IgD-negative memory B cell (primary cell): ENCODE data around the gene SLC25A25. TPM values are rescaled to one million over a fixed set of nuclear protein-coding genes. Genes with fewer than 3 reads are reported as not detected.
"Not testable (repeated sequence)": the region's sequence is repeated elsewhere in the genome, so short reads cannot be mapped to it uniquely, and the experiment has no call there.

Source experiments
- H3K27ac Mint-ChIP-seq, 3 donors: one replicate each; pipeline ENCODE4 v1.8.0; 2020 to 2022; ENCODE audit warnings: mild to moderate bottlenecking in 3 of 3, mixed read lengths in 3 of 3, moderate library complexity in 1 of 3
- H3K27me3 Mint-ChIP-seq: one replicate; pipeline ENCODE4 v1.8.0; 2021; ENCODE audit warnings: mixed read lengths
- H3K36me3 Mint-ChIP-seq: one replicate; pipeline ENCODE4 v1.8.0; 2020; ENCODE audit warnings: mild to moderate bottlenecking, mixed read lengths
- H3K4me1 Mint-ChIP-seq, 3 donors: one replicate each; pipeline ENCODE4 v1.8.0; 2020 to 2022; ENCODE audit warnings: mixed read lengths in 3 of 3, mild to moderate bottlenecking in 1 of 3
- H3K4me3 Mint-ChIP-seq, 4 donors: one replicate each; pipeline ENCODE4 v1.8.0; 2020 to 2022; ENCODE audit warnings: mild to moderate bottlenecking in 4 of 4, mixed read lengths in 4 of 4, moderate library complexity in 3 of 4
- H3K9me3 Mint-ChIP-seq, 3 donors: one replicate each; pipeline ENCODE4 v1.8.0; 2020 to 2021; ENCODE audit warnings: mixed read lengths in 3 of 3, mild to moderate bottlenecking in 1 of 3
- polyA plus RNA-seq: library from polyadenylated mRNA; unstranded; fragments of 300-500 nt; fragmentation: Illumina TruSeq; gene quantifications from one replicate; pipeline ENCODE4 v1.2.3, GENCODE V29; 2021

The SLC25A25 gene
- polyA plus RNA-seq, 1 donor from 2014 or later = 7.4 TPM

DNA sequence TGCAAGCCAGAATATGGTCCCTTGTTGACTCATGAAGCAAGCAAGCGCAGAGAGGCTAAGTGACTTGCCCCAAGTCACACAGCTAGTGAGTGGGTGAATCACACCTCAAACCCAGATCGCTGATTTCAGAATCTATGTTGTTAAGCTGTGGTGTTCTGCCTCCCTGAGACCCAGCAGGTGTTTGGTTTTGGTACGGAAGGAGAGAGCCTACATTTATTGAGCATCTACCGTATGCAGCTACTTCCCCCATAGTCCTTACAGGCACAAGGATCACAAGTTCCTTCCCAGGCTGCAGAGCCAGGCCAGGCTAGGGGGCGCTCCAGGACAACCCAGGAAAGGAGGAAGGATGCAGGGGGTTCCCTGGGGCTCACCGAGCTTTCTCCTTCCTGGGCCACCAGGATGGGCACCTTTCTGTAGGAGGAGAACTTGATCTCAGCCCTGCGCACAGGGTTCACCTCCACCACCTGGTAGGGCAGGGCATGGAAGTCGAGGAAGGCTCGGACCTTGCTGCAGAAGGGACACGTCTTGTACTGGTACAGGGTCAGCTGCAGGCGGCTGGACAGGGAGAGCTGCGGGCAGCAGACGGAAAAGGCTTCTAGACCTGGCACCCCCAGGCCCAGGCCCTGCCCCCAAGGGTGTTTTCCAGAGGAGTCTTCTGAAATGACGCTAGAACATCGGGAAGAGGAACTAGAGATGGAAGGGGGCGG is 57.0 kb downstream of the SLC25A25 start:
- Mint-ChIP-seq H3K27ac (peak overlapping the region in 2 of 3 donors; percentile 63 to 100), H3K4me3 (peak overlapping the region; percentile 81 to 93 (median 87)), H3K27me3 (no peaks in the 10 kb centered on the region), H3K4me1 (peaks cover 23 to 30% (median 24%) of the 10 kb centered on the region in 3 donors), H3K36me3 (no peaks in the 10 kb centered on the region), H3K9me3 (no peaks in the 10 kb centered on the region)

DNA sequence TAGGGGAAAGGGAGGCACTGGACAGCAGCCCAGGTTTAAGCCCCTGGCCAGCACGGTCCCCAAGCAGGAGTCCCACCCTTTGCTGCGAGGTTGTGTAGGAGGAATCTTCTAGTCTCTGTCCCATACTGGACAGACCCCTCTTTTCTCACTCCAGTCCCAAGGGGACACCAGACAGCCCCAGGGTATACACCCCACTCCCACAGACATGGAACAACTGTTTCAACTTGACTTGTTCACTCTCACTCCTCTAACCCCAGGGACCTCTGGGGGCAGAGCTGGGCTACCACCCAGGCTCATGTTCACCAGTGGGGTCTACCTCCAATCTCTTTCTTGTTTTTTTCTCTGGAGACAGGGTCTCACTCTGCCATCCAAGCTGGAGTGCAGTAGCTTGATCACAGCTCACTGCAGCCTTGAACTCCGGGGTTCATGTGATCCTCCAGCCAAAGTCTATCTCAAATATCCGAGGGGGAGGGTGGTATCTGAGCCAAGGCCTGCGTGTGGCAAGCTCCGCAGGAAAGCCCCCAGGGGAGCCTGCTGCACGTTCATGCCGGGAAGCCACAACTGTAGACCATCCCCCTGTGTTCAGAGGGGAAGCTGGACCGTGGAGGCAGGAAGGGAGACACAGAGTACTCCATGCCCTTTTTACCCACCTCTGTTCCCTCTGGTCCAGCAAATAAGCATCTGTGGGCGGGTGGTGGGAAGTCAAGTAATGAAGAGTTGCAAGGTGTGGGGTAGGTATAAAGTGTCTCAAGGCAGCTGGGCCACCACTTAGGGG is 57.7 kb downstream of the SLC25A25 start:
- Mint-ChIP-seq H3K9me3 (no peaks in the 10 kb centered on the region), H3K36me3 (no peaks in the 10 kb centered on the region), H3K4me3 (peak overlapping the region; percentile 83 to 93 (median 92)), H3K27me3 (no peaks in the 10 kb centered on the region), H3K27ac (peak overlapping the region; percentile 85 to 100 (median 86)), H3K4me1 (peaks cover 23 to 30% (median 24%) of the 10 kb centered on the region in 3 donors)

DNA sequence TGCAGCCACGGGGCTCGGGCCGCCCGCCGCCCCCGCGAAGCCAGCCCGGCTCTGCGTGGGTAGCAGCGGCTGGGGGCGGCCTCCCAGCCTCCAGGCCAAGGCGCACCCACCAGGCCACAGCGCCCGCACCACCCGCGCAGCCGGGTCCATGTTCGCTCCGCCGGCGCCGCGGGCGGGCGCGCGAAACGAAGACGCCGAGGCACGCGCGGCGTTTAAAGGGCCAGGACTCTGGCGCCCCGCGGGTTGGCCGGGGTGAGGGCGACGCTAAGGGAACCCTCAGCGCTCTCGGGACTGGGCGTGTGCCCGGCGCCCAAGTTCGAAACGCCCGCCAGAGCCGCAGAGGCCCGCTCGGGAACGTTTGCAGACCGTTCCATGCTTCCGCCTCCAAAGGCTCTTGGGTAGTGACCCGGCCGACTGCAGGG is 59.5 kb downstream of the SLC25A25 start, which contains the start of gene PTGES2:
TSS of gene PTGES2 (minus strand) at position 162 of the 422 bp plus-strand sequence. CDS start at position 150, 12 bp downstream.
- H3K4me1 Mint-ChIP-seq = peaks cover 23 to 30% (median 24%) of the 10 kb centered on the region in 3 donors
- peak within 1 kb of the TSS; percentile 100 for H3K27ac Mint-ChIP-seq
- peak within 1 kb of the TSS; percentile 98 to 100 (median 99) for H3K4me3 Mint-ChIP-seq
- H3K36me3 Mint-ChIP-seq = no peaks in the 10 kb centered on the region
- H3K9me3 Mint-ChIP-seq = no peaks in the 10 kb centered on the region
- H3K27me3 Mint-ChIP-seq = peaks cover 2% of the 10 kb centered on the region

DNA sequence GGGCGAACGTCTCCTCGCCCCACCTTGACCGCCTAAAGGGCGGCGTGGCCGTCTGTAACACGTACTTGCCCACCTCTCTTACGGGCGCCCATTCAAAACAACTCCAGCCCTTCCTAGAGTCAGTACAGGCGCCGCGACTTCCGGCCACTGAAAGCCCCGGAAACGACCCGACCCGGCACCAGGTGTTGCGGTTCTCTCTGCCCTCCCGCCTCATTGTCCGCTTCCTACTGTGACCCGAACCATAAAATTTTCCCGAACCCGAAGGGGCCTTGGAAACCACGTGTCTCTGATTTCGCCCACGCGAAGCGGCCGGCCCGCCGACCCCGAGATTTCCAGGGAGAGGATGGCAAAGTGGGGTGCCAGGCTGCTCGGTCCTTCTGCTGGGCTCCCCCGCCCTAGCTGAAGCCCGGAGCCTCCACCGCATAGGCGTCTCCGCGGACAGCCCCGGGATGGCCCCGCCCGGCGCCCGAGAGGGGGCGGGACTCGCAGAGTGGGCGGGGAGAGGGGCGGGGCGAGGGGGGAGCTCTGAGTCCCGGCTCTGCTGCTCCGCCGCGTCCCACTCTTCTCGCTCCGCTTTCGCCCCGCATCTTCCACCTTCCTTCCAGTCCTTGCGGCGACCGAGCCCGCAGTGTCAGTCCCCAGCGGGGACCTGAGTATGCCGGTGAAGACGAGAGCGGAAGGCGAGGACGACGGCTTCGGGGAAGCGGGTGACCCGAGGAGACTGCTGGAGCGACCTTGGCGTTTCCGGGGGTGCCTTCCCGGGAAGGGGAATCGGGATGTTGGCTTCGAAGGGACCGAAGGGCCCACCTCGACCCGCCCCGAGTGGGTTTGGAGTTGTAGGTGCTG is 60.2 kb downstream of the SLC25A25 start:
- Mint-ChIP-seq H3K27ac (peak overlapping the region; percentile 100), H3K36me3 (no peaks in the 10 kb centered on the region), H3K4me1 (peaks cover 23 to 32% (median 24%) of the 10 kb centered on the region in 3 donors), H3K9me3 (no peaks in the 10 kb centered on the region), H3K4me3 (peak overlapping the region; percentile 98 to 100 (median 99)), H3K27me3 (peaks cover 4% of the 10 kb centered on the region)

DNA sequence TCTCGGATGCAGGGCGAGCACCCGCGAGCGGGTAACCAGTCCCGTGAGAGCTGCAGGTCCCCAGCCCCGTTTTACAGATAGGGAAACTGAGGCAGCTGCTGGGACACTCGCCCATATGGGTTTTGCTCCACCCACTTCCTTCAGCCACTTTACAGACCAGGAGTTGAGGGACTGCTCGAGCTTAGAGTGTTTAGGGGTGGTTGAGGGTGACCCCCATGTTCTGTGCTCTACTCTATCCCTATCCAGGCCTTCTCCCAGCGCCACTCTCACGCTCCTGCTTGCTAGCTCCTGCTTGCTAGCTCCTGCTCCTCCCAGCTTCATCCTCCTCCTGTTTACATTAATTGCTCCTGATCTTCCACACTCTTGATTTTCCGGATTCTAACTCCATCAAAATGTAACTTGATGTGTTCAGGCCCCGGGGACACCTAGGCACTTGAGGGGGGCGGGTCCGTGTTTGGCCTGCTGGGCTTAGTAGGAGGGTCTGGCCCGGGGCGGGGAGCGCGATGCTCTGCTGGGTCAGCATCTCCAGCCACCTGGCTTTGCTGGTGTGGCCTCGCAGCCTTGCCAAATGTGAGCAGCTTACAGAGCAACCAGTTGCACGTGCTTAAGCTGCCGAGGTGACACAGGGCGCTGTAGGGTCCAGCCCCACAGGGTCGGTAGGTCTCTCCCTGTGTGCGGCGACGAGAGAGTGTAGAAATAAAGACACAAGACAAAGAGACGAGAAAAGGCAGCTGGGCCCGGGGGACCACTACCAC is 61.0 kb downstream of the SLC25A25 start:
- no peaks in the 10 kb centered on the region for H3K36me3 Mint-ChIP-seq
- peak overlapping the region; percentile 100 for H3K27ac Mint-ChIP-seq
- H3K9me3 Mint-ChIP-seq = no peaks in the 10 kb centered on the region
- H3K4me1 Mint-ChIP-seq = peaks cover 22 to 34% (median 23%) of the 10 kb centered on the region in 3 donors
- H3K4me3 Mint-ChIP-seq = peak overlapping the region; percentile 98 to 100 (median 99)
- H3K27me3 Mint-ChIP-seq = peaks cover 4% of the 10 kb centered on the region

DNA sequence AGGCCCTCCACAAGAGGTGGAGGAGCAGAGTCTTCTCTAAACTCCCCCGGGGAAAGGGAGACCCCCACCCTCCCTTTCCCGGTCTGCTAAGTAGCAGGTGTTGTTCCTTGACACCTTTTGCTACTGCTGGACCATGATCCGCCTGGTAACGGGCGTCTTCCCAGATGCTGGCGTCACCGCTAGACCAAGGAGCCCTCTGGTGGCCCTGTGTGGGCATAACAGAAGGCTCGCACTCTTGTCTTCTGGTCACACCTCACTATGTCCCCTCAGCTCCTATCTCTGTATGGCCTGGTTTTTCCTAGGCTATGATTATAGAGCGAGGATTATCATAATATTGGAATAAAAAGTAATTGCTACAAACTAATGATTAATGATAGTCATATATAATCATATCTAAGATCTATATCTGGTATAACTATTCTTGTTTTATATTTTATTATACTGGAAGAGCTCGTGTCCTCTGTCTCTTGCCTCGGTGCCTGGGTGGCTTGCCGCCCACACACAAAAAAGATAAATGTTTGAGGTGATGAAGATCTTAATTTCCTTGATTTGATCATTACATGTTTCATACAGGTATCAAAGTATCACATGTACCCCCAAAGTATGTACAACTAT is 62.1 kb downstream of the SLC25A25 start:
- H3K36me3 Mint-ChIP-seq, H3K27me3 Mint-ChIP-seq, H3K9me3 Mint-ChIP-seq: not testable (repeated sequence)
- Mint-ChIP-seq H3K4me3 (peak overlapping the region; percentile 79 to 100 (median 94)), H3K27ac (peak overlapping the region in 2 of 3 donors; percentile 50 to 100), H3K4me1 (peaks cover 18 to 29% (median 20%) of the 10 kb centered on the region in 3 donors)

DNA sequence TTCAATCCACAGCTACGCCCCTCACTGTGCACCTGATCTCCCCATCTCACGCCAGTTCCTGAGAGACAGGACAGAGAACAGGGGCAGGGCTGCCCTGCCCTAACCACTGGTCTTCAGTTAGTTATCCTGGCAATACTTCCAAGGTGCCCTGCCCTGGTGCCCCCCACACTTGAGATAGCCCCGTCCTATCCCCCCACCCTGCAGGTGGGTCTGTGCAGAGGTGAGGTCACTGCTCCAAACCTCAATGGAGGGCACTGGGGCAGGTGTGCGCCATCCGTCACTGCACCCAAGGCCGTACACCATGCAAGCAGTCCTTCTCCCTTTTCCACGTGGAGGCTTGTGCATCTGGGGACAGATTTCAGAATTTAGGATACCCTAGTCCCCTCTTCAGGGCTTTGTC is 62.6 kb downstream of the SLC25A25 start:
- not testable (repeated sequence) for H3K27ac Mint-ChIP-seq, H3K36me3 Mint-ChIP-seq, H3K9me3 Mint-ChIP-seq, H3K27me3 Mint-ChIP-seq
- H3K4me1 Mint-ChIP-seq = peaks cover 13 to 26% (median 15%) of the 10 kb centered on the region in 3 donors
- peak overlapping the region in 1 of 4 donors; percentile 17 for H3K4me3 Mint-ChIP-seq

DNA sequence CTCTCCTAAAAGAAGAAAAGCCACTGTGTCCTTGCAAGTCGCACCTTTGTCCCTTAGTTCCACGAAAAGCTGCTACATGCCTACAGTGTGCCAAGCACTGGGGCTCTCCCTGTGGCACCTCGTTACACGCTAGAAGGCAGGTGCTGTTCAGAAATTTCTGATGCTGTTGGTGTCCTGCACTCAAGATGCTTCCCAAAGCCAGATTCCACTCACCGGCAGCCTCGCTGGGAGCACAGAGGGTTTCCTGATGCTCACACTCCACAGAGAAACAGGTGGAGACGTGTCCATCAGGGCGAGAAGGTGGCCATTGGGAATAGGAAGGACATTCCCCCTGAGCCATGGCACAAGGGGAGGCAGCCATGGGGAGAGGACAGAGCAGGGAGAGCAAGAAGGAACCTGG is 63.3 kb downstream of the SLC25A25 start:
- not testable (repeated sequence) for H3K36me3 Mint-ChIP-seq, H3K27ac Mint-ChIP-seq, H3K9me3 Mint-ChIP-seq, H3K27me3 Mint-ChIP-seq
- Mint-ChIP-seq H3K4me3 (peak overlapping the region in 1 of 4 donors; percentile 17), H3K4me1 (peaks cover 6 to 19% (median 8%) of the 10 kb centered on the region in 3 donors)

DNA sequence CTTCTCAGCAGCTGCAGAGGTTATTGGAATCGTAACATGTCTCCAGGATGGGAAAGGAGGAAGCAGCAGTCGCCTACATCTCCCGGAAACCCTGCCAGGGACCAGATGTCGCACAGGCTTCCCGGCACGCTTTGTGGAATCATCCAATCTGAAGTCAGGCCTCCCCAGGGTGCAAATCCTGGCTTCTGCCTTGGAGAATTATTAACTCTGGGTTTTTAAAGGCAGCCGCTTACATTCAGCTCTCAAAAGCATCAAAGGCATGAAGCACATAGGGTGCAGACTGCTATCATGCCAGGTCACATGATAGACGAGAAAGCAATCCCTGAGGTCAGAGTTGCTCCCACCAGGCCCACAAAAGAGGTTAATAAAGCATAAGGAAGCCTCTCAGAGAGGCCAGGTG is 64.1 kb downstream of the SLC25A25 start:
- peaks cover 5 to 18% (median 7%) of the 10 kb centered on the region in 3 donors for H3K4me1 Mint-ChIP-seq
- not testable (repeated sequence) for H3K9me3 Mint-ChIP-seq, H3K27me3 Mint-ChIP-seq, H3K36me3 Mint-ChIP-seq
- peak overlapping the region in 1 of 4 donors; percentile 74 for H3K4me3 Mint-ChIP-seq
- peak overlapping the region in 1 of 3 donors; percentile 39 for H3K27ac Mint-ChIP-seq

DNA sequence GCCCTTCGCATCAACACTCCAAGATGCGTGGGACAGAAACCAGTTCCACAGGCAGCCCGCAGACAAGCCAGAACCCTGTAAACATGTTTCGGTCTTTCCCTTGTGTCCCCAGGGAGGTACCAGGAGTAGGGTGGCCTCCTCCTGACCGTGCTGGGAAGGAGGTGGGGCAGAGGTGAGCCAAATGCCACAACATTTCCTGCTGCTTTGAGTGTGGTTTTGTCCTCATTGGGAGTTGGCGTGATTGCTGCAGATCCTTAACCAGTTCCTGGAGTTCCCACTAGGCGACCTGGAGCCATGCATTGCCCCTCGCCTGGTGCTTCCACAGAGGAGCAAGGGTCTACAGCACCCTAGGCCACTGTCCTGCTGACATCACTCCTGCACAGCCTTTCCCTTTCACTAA is 67.5 kb downstream of the SLC25A25 start:
- peak overlapping the region in 1 of 3 donors; percentile 81 for H3K27ac Mint-ChIP-seq
- not testable (repeated sequence) for H3K27me3 Mint-ChIP-seq, H3K9me3 Mint-ChIP-seq, H3K4me3 Mint-ChIP-seq, H3K36me3 Mint-ChIP-seq, H3K4me1 Mint-ChIP-seq

DNA sequence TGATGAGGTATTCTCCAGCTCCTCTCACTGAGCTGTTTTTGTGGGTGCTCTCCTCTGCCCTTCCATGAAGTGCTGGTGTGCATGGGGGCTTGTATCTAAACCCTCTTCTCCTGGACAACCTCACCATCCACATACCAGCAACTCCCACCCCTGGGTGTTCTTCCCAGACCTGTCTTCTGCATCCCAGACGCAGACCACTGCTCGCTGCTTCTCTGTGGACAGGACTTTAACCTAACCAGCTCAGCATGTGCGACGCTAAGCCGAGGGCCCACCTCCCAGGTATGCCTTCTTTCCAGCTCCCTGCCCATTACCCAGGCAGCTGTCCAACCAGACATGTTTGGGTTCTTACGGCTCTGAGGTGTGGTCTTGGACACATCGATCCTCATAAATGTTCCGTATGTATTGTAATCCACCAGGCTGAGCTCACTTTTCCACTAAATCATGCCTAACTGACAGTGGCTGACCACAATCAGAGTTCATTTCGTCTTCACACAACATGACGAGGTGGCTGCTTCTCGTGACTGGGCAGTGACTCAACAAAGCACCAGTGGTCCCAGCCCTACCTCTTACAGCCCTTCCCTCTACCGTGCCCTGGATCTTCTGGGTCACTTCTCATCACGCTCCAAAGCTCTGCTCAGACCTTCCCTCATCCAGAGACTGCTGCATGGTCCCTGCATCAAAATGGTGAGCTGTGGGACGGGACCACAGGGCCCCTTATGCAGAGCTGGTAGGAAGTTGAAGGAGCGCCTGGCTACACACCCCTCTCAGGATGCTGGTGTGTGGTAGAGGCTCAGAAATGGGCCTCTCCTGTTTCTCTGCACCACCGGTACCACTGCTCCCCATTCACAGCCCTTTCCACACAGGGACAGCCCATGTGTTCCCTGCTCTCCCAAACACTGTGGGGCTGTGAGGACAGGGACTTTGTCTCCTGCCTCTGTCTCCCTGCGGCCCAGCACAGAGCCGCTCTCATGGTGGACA is 69.1 kb downstream of the SLC25A25 start:
- H3K9me3 Mint-ChIP-seq = no peaks in the 10 kb centered on the region
- peaks cover 10% of the 10 kb centered on the region for H3K27me3 Mint-ChIP-seq
- H3K4me1 Mint-ChIP-seq = peaks cover 0 to 5% (median 2%) of the 10 kb centered on the region in 3 donors
- H3K27ac Mint-ChIP-seq = no peak overlapping the region
- H3K4me3 Mint-ChIP-seq = no peak overlapping the region
- peaks cover 1% of the 10 kb centered on the region for H3K36me3 Mint-ChIP-seq

DNA sequence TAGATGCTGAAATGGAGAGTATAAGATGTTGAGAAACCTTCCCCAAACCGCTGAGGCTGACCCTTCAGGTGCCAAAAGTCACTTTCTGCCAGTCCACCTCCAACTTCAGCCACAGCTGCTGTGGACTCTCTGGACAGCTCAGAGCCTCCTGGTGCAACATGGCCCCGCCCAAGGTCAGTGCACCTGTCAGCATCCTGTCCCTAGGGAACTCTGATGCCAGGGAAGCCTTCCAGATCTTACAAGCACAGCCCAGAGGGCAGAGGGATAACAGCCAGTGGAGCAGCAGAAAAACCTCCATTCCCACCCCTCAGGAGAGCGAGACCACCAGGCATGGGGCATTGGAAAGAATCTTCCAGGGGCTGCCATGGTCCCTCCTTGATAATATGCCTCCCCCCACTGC is 70.0 kb downstream of the SLC25A25 start:
- H3K36me3 Mint-ChIP-seq = peaks cover 1% of the 10 kb centered on the region
- peaks cover 0 to 4% (median 2%) of the 10 kb centered on the region in 3 donors for H3K4me1 Mint-ChIP-seq
- peaks cover 6% of the 10 kb centered on the region for H3K27me3 Mint-ChIP-seq
- no peak overlapping the region for H3K27ac Mint-ChIP-seq
- no peaks in the 10 kb centered on the region for H3K9me3 Mint-ChIP-seq
- H3K4me3 Mint-ChIP-seq = no peak overlapping the region

DNA sequence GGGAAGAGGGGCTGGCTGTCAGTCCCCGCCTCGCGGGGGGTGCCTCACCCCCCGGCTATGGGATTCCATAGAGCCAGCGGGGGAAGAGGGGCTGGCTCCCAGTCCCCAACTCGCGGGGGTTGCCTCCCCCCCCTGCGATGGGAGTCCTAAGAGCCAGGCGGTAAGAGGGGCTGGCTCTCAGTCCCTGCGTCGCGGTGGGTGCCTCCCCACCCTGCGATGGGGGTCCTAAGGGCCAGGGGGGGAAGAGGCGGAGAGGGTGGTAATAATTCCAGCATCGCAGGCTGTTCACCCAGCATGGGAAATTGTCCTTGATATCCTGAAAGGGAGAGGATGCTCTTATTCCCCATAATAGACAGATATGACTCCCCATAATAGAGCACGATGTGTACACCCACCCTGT is 71.6 kb downstream of the SLC25A25 start:
- peaks cover 6% of the 10 kb centered on the region for H3K27me3 Mint-ChIP-seq

More for the DNA sequence above, 71.6 kb downstream of the SLC25A25 start:
- peaks cover 1% of the 10 kb centered on the region for H3K36me3 Mint-ChIP-seq
- no peak overlapping the region for H3K4me3 Mint-ChIP-seq
- H3K27ac Mint-ChIP-seq = no peak overlapping the region
- peaks cover 0 to 5% (median 0%) of the 10 kb centered on the region in 3 donors for H3K4me1 Mint-ChIP-seq
- no peaks in the 10 kb centered on the region for H3K9me3 Mint-ChIP-seq
